ENCODE results near the gene SECTM1. TPM values are rescaled to one million over a fixed set of nuclear protein-coding genes. Genes with fewer than 3 reads are reported as not detected.

The SECTM1 gene
- total RNA-seq, 1 experiment from 2014 or later: 10.4 TPM

GRCh38 chr17:82321947-82322466, 11.6 kb downstream of the SECTM1 start:
- peaks cover 10% of the 10 kb centered on the region for H3K36me3 Mint-ChIP-seq (ENCODE audit: insufficient read depth, unreplicated experiment)
- H3K4me1 Mint-ChIP-seq (ENCODE audit: low read depth, unreplicated experiment): peaks cover 9% of the 10 kb centered on the region
- H3K9me3 Mint-ChIP-seq (ENCODE audit: low read depth, unreplicated experiment): no peaks in the 10 kb centered on the region
- intact Hi-C loops (cut with micrococcal nuclease; ENCODE audit: unreplicated experiment): loop anchor here (10.0 kb wide), 1 partner anchor 77 kb away; no protein-coding TSS in a partner anchor
- H3K27me3 Mint-ChIP-seq (ENCODE audit: unreplicated experiment): peaks cover 19% of the 10 kb centered on the region
- CTCF ChIA-PET: interaction anchor here (0.6 kb wide), 1 partner anchor 143 kb away, joined by 5 read pairs; no protein-coding TSS in a partner anchor
- BruUV-seq (replicated peaks): no TSS peak
- TF ChIP-seq CTCF (IDR thresholded peaks at IDR 0.05; ENCODE audit: unreplicated experiment): no peak
- H3K27ac Mint-ChIP-seq (ENCODE audit: unreplicated experiment): no peak overlapping the region
- H3K4me3 Mint-ChIP-seq (ENCODE audit: low read depth, unreplicated experiment): no peak overlapping the region
- no peak for DNase-seq

GRCh38 chr17:82320956-82321927, 12.3 kb downstream of the SECTM1 start:
- Mint-ChIP-seq H3K4me3 (ENCODE audit: low read depth, unreplicated experiment) (no peak overlapping the region), H3K27ac (ENCODE audit: unreplicated experiment) (peak overlapping the region; percentile 50), H3K4me1 (ENCODE audit: low read depth, unreplicated experiment) (peaks cover 9% of the 10 kb centered on the region), H3K9me3 (ENCODE audit: low read depth, unreplicated experiment) (no peaks in the 10 kb centered on the region), H3K27me3 (ENCODE audit: unreplicated experiment) (peaks cover 27% of the 10 kb centered on the region), H3K36me3 (ENCODE audit: insufficient read depth, unreplicated experiment) (peaks cover 7% of the 10 kb centered on the region)
- DNase-seq: peak; percentile 72
- peak; percentile 95 for TF ChIP-seq CTCF (IDR thresholded peaks at IDR 0.05; ENCODE audit: unreplicated experiment)
- CTCF ChIA-PET: no interaction called here
- no TSS peak for BruUV-seq (replicated peaks)
- intact Hi-C loops (cut with micrococcal nuclease; ENCODE audit: unreplicated experiment): loop anchor here (10.0 kb wide), 1 partner anchor 76 kb away; no protein-coding TSS in a partner anchor

- no peak for TF ChIP-seq CTCF (IDR thresholded peaks at IDR 0.05; ENCODE audit: unreplicated experiment)
- no peaks in the 10 kb centered on the region for H3K9me3 Mint-ChIP-seq (ENCODE audit: low read depth, unreplicated experiment)
Observed at GRCh38 chr17:82320140-82320840, 13.3 kb downstream of the SECTM1 start.

GRCh38 chr17:82319619-82320062, 13.9 kb downstream of the SECTM1 start:
- Mint-ChIP-seq H3K27me3 (ENCODE audit: unreplicated experiment) (peaks cover 43% of the 10 kb centered on the region), H3K36me3 (ENCODE audit: insufficient read depth, unreplicated experiment) (peaks cover 7% of the 10 kb centered on the region), H3K27ac (ENCODE audit: unreplicated experiment) (no peak overlapping the region), H3K4me1 (ENCODE audit: low read depth, unreplicated experiment) (peaks cover 14% of the 10 kb centered on the region), H3K4me3 (ENCODE audit: low read depth, unreplicated experiment) (no peak overlapping the region), H3K9me3 (ENCODE audit: low read depth, unreplicated experiment) (no peaks in the 10 kb centered on the region)
- no peak for DNase-seq
- intact Hi-C loops (cut with micrococcal nuclease; ENCODE audit: unreplicated experiment): loop anchor here (10.0 kb wide), 1 partner anchor 75 kb away; no protein-coding TSS in a partner anchor
- BruUV-seq (replicated peaks): no TSS peak
- TF ChIP-seq CTCF (IDR thresholded peaks at IDR 0.05; ENCODE audit: unreplicated experiment): no peak
- CTCF ChIA-PET: no interaction called here

More at GRCh38 chr17:82320140-82320840, 13.3 kb downstream of the SECTM1 start:
- Mint-ChIP-seq H3K36me3 (ENCODE audit: insufficient read depth, unreplicated experiment) (peaks cover 7% of the 10 kb centered on the region), H3K4me3 (ENCODE audit: low read depth, unreplicated experiment) (no peak overlapping the region), H3K4me1 (ENCODE audit: low read depth, unreplicated experiment) (peaks cover 14% of the 10 kb centered on the region), H3K27me3 (ENCODE audit: unreplicated experiment) (peaks cover 36% of the 10 kb centered on the region), H3K27ac (ENCODE audit: unreplicated experiment) (peak overlapping the region; percentile 50)
- DNase-seq: no peak
- intact Hi-C loops (cut with micrococcal nuclease; ENCODE audit: unreplicated experiment): loop anchor here (10.0 kb wide), 1 partner anchor 75 kb away; no protein-coding TSS in a partner anchor
- BruUV-seq (replicated peaks): no TSS peak
- CTCF ChIA-PET: no interaction called here

Measured in Calu3 (cell line).